Right renal cortex interstitium (tissue), 3 donors: ENCODE data around the gene DCTN3. TPM values are rescaled to one million over a fixed set of nuclear protein-coding genes. Genes with fewer than 3 reads are reported as not detected.
"Not testable (repeated sequence)": the region's sequence is repeated elsewhere in the genome, so short reads cannot be mapped to it uniquely, and the experiment has no call there.

Experiments
- DNase-seq, 3 donors: peaks; one replicate each; pipeline ENCODE4 v3.0.0-alpha.2; 2013; ENCODE audit warnings: low read depth in 3 of 3, low spot score in 2 of 3
- polyA plus RNA-seq, 3 donors: library from polyadenylated mRNA; unstranded; fragments of 120-200 nt; gene quantifications; one replicate each; pipeline ENCODE4 v1.2.1, GENCODE V29; 2013; ENCODE audit not compliant: insufficient read length in 3 of 3

Gene DCTN3
- polyA plus RNA-seq, 3 donors: 90.0 to 99.4 (median 96.9) TPM

DNA sequence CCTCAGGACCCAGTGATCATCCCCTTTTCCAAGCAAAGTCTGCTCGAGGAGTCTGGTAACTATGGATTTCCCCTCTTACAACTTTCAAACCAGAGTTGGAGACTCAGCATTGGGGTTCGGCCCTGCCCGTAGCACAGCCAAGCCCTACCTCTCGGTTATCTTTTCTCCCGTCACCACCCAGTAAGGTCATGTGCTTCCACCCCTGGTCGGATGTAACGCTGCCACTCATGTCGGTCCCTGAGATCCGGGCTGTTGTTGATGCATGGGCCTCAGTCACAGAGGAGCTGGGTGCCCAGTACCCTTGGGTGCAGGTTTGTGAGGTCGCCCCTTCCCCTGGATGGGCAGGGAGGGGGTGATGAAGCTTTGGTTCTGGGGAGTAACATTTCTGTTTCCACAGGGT lies 27.4 kb upstream of the DCTN3 start:
- DNase-seq: no peak

DNA sequence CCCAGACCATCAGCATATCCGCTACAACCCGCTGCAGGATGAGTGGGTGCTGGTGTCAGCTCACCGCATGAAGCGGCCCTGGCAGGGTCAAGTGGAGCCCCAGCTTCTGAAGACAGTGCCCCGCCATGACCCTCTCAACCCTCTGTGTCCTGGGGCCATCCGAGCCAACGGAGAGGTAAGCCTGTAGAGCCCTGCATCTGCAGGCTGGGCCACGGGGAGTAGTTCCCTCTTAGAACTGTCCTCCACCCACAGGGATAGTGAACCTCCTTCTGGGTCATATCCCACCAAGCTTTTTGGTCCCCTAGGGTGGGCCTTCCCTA lies 26.7 kb upstream of the DCTN3 start:
- DNase-seq: no peak

GRCh38 chr9:34646211-34647083 lies 26.2 kb upstream of the DCTN3 start, which contains the start of gene GALT:
Gene GALT, plus strand, starts transcription at chr9:34646675. Its CDS starts 30 bp downstream, at chr9:34646705.
- peak in 1 of 3 donors; percentile 84 for DNase-seq

DNA sequence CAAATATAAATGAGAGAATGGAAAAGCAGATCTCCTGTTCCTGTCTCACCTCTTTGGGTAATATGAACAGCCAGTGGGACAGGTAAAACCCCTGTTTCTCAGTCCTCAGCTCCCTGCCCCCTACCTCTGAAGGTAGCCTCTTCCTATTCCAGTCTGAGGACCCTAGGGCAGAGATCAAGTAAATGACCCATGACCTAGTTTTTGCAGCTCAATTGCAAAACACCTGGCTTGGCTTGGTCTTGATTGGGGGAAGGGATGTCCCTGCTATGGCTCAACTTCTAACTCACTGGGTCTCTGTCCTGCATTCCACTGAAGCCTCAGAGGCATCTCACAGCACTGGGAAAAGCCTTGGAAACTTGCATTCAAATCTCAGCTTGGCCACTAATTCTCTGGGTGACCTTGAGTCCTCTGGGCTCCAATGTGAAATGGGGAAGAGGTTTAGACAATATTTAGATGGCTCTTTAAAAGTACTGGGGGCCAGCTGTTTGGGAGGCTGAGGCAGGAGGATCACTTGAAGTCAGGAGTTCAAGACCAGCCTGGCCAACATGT lies 24.5 kb upstream of the DCTN3 start:
- DNase-seq: no peak

GRCh38 chr9:34642679-34643078 lies 22.4 kb upstream of the DCTN3 start:
- no peak for DNase-seq

- DNase-seq: not testable (repeated sequence)
Observed at GRCh38 chr9:34639322-34639721, 19.0 kb upstream of the DCTN3 start.

GRCh38 chr9:34638138-34638445 lies 17.8 kb upstream of the DCTN3 start:
- DNase-seq: no peak

- DNase-seq: peak in 2 of 3 donors; percentile 81 to 90
Observed at GRCh38 chr9:34637356-34638137, 17.3 kb upstream of the DCTN3 start, which contains the start of gene SIGMAR1. Gene SIGMAR1, minus strand, starts transcription at chr9:34637787. Its CDS starts 90 bp downstream, at chr9:34637697.

- DNase-seq: no peak
Observed at GRCh38 chr9:34636791-34637355, 16.6 kb upstream of the DCTN3 start.

DNA sequence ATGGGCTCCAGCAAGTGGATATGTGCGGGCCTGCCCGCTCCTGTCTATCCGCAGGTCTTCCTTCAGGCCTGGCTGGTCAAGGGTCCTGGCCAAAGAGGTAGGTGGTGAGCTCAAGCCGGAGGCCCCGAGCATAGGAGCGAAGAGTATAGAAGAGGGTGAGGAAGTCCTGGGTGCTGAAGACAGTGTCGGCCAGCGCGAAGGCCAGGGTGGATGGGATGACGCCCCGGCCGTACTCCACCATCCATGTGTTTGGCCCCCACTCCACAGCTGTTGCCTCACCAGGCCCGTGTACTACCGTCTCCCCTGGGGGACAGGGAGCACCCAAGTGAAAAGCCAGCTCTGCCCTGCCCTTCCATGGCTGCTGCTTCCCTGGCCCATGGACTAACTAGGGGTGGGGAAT lies 15.3 kb upstream of the DCTN3 start:
- no peak for DNase-seq

DNA sequence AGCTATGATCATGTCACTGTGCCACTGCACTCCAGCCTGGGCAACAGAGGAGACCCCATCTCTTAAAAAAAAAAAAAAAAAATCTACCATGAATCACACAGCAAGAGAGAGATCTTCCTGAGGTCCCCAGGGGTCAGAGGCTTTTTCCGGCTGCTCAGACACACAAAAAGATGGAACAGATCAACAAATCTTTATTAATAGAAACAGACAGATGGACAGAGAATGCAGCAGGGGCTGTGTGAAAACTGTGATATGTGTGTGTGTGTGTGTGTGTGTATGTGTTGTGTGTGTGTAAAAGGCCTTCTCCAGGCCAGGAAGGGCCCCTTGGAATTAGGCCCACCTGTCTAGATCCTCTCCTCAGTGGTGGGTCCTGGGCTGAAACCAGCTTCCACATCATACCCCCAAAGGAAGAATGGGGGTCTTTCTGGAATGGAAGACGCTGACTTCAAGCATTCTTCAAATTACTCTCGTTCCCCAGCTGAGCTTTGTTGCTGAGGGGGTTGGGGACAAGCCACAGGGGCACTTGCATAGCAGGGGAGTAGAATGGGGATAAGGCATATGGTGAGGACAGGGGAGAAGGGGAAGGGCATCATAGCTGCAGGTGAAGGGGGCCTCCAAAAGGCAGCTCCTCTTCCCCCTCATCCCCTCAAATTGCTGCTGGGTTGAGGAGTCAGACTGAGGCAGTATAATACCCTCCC lies 14.4 kb upstream of the DCTN3 start:
- no peak for DNase-seq

GRCh38 chr9:34633851-34634550 lies 13.7 kb upstream of the DCTN3 start:
- DNase-seq: peak in 1 of 3 donors; percentile 60

DNA sequence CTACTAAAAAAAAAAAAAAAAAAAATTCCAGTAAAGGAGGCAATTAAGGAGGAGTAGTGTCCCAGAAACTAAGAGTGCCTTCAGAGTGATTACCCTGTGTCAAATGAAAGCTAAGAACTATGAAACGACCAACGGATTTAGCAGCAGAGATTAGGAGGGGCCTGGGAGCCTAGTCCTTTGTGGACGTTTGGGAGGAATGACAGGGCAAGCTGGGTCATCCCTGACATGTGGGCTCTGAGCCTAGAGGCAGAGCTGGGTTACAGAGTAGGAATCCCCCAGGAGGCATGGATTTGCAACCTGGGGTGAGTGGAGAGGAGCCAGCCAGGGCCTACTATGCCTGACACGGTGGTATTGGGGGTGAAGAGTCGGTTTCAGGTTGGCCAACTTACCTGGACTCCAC lies 12.9 kb upstream of the DCTN3 start:
- no peak for DNase-seq

DNA sequence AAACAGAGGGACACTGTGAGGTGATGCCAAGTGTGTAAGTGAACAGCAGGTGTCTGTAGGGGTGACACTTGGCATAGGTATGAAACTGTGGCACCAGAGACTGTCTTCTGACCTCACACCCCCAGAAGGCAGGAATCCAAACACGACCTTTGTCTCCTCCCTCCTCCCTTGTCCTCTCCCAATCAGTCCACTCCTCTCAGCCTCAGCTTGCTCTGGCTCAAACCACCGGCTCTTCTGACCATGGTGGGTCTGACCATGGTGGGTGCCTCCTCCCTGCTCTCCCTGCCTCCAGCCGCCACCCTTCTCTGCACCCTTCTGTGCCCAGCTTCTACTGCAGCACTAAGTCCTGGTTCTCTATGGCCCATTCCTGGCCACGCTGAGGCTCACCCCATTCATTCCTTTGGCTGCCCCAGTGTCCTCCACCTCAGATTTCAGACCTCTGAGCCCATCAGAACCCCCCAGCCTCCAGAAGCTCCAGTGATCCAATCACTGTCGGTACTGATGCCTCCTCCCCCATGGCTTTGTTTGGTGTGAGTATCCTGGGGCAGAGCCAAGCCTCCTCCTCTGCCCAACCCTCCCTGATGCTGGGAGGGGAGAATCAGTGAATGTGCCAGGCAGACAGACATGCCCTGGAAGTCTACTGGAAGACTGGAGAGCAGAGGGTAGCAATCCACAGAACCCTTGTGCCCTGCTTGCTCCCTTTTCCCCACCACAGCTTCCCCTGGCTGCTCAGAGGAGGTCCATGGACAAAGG lies 10.3 kb upstream of the DCTN3 start:
- DNase-seq: no peak

- no peak for DNase-seq
Observed at GRCh38 chr9:34629491-34629808, 9.2 kb upstream of the DCTN3 start.

DNA sequence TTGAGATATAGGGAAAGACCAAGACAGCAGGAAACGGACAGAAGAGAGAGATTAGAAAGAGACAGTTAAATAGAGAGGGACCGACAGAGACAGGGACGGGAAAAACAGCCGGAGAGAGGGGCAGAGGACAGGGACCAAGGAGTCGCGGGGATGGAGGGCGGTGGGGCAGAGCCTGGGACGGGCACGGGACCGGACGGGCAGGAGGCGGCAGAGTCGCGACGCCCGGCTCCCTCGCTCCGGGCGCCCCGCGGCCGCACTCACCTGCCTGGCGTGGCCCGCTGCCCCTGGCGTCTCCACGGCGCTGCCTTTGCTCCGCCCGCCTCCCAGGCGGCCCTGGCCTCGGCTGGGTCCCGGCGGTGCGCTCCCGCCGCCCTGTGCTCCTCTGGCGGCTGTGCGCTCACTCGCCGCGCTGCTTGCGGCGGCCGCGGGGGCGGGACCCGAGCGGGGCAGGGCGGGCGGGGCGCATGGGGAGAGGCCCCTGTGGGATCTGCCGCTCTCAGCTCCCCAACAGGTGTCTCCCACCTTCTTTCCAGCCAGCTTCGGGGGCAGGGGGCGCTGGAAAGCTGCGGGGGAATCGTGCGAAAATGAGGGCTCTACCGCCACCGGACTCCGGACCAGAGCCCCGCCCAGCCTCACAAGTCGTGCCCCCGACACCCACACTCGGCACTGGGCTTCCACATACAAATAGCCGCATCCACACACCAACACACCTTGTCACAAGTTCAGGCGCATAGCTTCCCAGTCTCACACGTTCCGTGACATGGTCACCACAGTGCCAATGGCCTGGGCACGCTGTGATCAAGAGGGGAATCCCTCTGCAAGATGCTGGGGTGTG lies 8.6 kb upstream of the DCTN3 start, which contains the start of gene ARID3C:
Gene ARID3C, minus strand, starts transcription at position 411 of the 835 bp plus-strand sequence. CDS start 1,052 bp downstream, outside the sequence.
- no peak for DNase-seq

DNA sequence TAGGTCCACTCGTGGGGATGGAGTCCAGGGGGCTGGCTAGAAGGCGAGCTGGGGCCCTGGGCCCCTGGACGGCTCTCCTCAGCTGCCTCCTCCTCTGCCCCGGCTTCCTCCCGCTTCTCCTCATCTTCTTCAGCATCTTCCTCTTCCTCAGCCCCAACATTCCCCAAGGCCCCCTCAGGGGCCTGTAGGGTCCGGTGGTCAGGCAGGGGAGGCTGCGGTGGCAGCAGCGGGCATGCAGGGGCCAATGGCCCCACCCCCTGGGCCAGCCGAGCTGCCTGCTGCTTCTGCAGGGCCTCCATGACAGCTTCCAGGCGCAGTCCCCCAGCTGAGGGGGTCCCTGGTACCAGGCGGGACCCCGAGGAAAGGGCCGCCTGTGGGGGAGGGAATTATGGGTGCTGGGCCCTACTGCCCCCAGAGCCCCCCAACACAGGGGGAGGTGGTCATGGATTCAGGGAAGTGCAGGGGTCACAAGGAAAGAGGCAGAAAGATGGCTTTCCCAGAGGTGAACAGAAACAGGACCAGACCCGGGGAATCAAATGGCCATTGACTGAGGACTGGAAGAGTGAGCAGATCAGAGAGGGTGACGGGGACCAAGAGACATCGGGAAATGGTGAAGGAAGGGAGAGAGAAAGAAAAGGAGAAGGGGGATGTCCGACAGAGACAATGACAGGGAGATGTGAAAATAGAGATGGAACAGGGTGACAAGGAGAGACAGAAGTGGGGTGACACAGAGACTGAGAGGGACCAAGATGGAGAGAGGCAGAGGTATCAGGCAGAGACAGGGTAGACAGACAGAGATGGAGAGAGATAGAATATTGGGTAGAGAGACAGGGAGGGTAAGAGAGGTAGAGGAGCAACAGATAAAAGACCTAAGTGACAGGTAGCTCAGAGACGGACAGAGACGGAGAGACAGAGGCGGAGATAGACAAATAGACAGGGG lies 7.7 kb upstream of the DCTN3 start:
- DNase-seq: no peak

- DNase-seq: no peak
Observed at GRCh38 chr9:34625186-34625486, 4.8 kb upstream of the DCTN3 start.
